ENCODE data around the gene KRTAP10-12. TPM values are rescaled to one million over a fixed set of nuclear protein-coding genes. Genes with fewer than 3 reads are reported as not detected.

Gene KRTAP10-12
- total RNA-seq, 1 experiment from 2014 or later: not detected

DNA sequence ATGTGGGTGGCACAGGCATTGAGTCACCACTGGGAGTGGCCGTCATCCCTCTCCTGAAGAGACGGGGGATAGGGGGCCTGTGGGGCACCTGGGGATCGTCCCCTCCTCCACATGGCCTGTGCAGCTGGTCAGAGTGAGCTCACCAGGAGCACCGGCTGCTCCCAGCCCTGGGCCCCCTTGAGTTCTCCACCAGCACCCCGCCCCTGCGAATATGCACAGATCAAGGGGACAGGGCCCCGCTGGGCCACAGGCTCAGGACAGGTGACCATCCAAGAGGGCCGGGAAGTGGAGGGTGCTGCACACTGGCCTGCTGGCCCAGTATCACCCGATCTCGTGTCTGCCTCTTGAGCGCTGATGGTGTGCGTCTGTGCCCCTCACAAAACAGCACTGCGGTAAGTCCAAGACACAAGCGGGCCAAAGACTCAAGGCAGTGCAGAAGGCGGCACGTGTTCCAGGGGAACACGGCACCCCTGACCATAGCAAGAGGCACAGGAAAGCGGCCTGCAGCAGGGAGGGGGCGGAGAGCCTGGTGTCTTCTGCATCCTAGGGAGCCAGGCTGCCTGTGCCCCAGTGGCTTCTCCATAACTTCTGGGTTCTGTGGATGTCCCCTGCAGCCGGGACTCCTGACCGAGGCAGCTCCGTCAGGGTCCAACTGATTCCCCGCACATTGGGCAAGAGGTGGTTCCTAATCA, 32.5 kb downstream of the KRTAP10-12 start:
- no peak for DNase-seq (ENCODE audit: extremely low read depth, low read depth)

GRCh38 chr21:44730028-44730395, 33.0 kb downstream of the KRTAP10-12 start:
- DNase-seq (ENCODE audit: extremely low read depth, low read depth): no peak

DNA sequence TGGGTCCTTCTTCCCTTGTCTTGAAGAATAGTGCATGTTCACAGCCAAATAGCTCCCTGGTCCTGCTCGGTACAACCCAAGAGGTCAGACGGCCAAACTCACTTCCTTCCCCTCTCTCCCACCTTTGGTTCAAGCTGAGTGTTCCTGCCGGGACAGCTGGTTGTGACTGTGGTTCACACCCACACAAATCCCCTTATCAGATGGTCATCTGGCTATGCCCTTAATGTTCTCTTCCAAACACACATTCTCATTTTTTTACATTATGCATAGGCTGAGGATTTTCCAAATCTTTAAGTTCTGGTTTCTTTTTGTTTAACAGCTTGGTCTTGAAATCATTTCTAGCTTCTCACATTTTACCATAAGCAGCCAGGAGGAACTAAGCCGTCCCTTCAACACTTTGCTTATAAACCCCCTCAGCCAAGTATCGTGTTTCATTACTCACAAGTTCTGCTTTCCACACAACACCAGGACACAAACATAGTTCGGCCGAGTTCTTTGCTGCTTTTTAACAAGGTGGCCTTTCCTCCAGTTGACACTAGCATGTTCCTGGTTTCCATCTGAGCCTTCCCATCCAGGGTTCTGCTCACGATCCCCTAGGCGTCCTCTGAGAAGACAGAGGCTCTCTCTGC, 34.1 kb downstream of the KRTAP10-12 start:
- no peak for DNase-seq (ENCODE audit: extremely low read depth, low read depth)

DNA sequence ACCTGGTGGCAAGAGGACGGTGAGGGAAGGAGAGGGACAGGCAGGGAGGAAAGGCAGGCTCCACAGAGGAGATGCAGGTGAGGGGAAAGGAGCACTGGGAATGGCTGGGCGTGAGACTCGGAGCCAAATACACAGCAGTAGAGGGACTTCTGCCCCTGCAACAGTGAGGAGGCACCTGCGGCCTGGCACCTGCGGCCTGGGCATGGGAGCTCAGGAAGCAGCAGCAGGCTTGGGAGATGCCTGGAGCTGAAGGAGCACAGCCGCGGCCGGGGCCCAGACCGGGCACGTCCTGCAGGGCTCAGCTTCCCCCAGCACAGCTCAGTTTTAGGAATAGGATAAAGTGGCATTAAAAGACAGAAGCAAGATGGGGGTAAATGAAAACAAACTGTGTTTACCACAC, 35.3 kb downstream of the KRTAP10-12 start:
- no peak for DNase-seq (ENCODE audit: extremely low read depth, low read depth)

DNA sequence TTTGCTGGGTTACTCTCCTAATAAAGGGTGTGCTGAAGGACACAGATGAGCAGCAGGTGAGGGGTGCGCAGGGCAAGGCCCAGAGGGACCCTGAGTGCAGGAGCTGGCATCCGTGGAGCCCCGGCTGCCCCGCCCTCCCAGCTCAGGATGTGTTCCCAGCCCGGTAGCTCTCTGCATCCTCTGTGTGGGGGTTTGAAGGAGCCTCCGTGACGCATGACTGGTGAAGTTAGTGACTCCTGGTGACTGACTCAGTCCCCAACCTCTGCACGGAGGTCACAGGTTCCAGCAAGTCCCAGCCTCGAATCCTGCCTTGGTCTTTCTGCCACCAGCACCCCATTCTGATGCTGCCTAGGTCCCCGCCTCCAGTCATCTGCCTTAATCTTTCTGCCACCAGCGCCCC, 36.0 kb downstream of the KRTAP10-12 start:
- no peak for DNase-seq (ENCODE audit: extremely low read depth, low read depth)

DNA sequence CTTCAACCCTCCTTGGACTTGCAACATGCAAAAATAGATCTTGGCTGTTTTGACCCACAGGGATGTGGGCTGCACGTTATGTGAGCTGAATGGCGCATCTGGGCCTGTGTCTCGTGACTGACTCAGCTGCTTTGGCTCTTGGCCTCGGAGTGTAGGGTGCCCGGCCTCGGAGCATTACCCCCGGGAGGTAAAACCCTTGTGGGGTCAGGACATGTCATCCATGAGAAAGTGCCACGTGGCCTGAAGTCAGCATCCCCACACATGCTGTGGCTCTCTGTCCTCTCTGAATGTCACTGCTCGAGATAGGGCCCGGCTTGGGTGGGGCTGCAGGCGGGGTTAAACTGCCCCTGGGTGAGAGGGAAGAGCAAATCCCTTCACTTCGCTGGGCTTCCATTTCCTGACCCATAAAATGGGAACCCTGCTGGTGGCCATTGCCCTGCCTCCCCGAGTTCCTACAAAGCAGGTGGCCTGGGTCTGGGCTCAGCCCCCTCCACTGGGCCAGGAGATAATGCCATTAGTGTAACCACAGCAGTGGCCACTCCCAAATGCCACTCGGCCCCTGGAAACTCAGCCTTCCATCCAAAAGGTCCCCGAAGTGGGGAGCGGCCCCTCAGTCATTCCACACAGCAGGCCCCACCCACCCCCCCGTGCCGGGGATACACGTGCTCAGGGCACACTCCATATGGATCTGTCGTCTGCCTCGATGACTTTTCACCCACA, 37.2 kb downstream of the KRTAP10-12 start:
- no peak for DNase-seq (ENCODE audit: extremely low read depth, low read depth)

GRCh38 chr21:44734841-44735240, 37.9 kb downstream of the KRTAP10-12 start:
- DNase-seq (ENCODE audit: extremely low read depth, low read depth): no peak

DNA sequence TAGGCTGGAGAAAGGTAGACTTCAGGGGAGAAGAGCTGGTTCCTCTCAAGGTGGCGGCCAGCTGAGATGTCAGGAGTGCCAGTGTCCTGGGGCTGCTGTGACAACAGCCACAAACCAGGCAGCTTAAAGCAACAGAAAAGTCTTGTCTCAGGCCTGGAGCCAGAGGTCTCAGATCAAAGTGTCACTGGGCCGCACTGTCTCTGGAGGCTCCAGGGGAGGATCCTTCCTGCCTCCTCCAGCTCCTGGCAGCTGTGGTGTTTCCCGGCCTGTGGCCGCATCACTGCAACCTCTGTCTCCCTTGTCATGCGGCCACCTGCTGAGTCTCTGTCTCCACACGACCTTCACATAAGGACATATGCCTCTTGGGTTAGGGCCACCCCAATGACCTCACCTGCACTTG, 38.8 kb downstream of the KRTAP10-12 start:
- DNase-seq (ENCODE audit: extremely low read depth, low read depth): no peak

DNA sequence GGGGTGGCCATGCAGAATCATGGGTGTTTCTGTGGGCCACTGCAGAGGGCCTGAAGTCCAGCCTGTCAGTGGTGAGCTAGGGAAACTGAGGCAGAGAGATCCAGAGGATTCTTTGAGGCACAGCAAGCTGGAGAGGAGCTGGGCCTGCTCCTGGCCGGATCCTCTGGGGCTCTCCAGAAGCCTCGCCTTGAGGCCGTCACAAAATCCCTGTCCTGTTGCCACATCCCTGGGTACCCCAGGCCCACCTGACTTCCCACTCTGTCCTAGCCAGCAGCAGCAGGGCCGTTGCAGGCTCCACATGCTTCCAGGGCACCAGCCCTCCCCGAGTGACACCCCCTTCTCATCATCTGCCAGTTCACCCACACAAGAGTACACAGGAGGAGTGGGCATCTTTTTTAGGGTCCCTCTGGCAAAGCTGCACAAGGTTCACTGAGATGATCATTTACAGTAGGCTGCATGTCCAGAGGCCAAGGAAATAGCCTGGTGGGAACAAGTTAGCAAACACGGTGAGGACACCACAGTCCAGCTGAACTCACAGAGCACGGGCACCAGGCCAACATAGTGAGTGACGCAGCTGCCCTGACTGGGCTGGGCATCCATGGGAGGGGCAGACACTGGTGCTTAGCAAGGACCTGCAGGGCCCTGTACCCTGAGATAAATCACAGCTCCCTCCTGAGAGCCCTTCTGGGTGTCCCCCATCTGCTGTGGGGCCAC, 39.5 kb downstream of the KRTAP10-12 start:
- peak; percentile 54 for DNase-seq (ENCODE audit: extremely low read depth, low read depth)

- DNase-seq (ENCODE audit: extremely low read depth, low read depth): no peak
Observed at GRCh38 chr21:44737706-44738354, 40.9 kb downstream of the KRTAP10-12 start.

- no peak for DNase-seq (ENCODE audit: extremely low read depth, low read depth)
Observed at GRCh38 chr21:44738621-44739020, 41.6 kb downstream of the KRTAP10-12 start.

GRCh38 chr21:44739316-44739715, 42.3 kb downstream of the KRTAP10-12 start:
- DNase-seq (ENCODE audit: extremely low read depth, low read depth): no peak

GRCh38 chr21:44740742-44741141, 43.8 kb downstream of the KRTAP10-12 start:
- DNase-seq (ENCODE audit: extremely low read depth, low read depth): no peak

DNA sequence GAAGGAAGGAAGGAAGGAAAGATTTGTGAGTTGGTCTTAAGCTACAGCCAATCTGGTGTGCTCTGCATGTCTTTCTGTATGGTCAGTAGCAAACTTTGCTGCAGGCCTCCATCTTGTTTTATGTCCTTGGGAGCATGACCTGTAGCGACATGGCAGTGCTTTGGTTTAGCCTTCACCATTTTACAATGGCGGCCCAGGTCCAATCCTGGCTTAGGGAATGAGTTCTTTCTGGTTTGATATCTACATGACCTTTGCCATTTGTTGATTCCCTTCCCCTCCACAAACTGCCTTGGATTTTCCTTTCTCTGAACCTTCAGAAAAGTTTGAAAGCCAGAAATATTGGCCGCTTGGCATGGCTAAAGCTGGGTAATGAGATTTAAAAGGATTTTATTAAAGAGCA, 44.9 kb downstream of the KRTAP10-12 start:
- DNase-seq (ENCODE audit: extremely low read depth, low read depth): no peak

- DNase-seq (ENCODE audit: extremely low read depth, low read depth): peak; percentile 15
Observed at GRCh38 chr21:44742418-44743153, 45.6 kb downstream of the KRTAP10-12 start.

Small RNAs within 50 kb of the gene (small RNA-seq; reads per million reads assigned to genes)
- gene KRTAP12-6P: 0 reads per million in 2 experiments

Other genes starting within 250 kb of the KRTAP10-12 start
- 0.47 and 0.92 TPM in 2 replicates for gene LRRC3, start 241.7 kb upstream of the KRTAP10-12 start, total RNA-seq (2014; rRNA removed; shearing (Covaris generic))
- gene KRTAP10-1, start 157.0 kb upstream of the KRTAP10-12 start, total RNA-seq (2014; rRNA removed; shearing (Covaris generic)): not detected in 2 replicates
- gene KRTAP10-2, start 145.7 kb upstream of the KRTAP10-12 start, total RNA-seq (2014; rRNA removed; shearing (Covaris generic)): not detected in 2 replicates
- not detected in 2 replicates for gene KRTAP10-3, start 138.4 kb upstream of the KRTAP10-12 start, total RNA-seq (2014; rRNA removed; shearing (Covaris generic))
- not detected in 2 replicates for gene KRTAP10-4, start 123.4 kb upstream of the KRTAP10-12 start, total RNA-seq (2014; rRNA removed; shearing (Covaris generic))
- gene KRTAP10-5, start 116.6 kb upstream of the KRTAP10-12 start, total RNA-seq (2014; rRNA removed; shearing (Covaris generic)): not detected in 2 replicates
- not detected in 2 replicates for gene KRTAP10-6, start 104.7 kb upstream of the KRTAP10-12 start, total RNA-seq (2014; rRNA removed; shearing (Covaris generic))
- gene KRTAP10-7, start 96.6 kb upstream of the KRTAP10-12 start, total RNA-seq (2014; rRNA removed; shearing (Covaris generic)): not detected in 2 replicates
- gene KRTAP10-8, start 85.1 kb upstream of the KRTAP10-12 start, total RNA-seq (2014; rRNA removed; shearing (Covaris generic)): not detected in 2 replicates
- not detected in 2 replicates for gene KRTAP10-9, start 70.1 kb upstream of the KRTAP10-12 start, total RNA-seq (2014; rRNA removed; shearing (Covaris generic))
- gene KRTAP10-10, start 59.8 kb upstream of the KRTAP10-12 start, total RNA-seq (2014; rRNA removed; shearing (Covaris generic)): not detected in 2 replicates
- gene KRTAP10-11, start 50.8 kb upstream of the KRTAP10-12 start, total RNA-seq (2014; rRNA removed; shearing (Covaris generic)): not detected in 2 replicates
- not detected in 2 replicates for gene KRTAP12-4, start 42.5 kb upstream of the KRTAP10-12 start, total RNA-seq (2014; rRNA removed; shearing (Covaris generic))
- not detected in 2 replicates for gene KRTAP12-3, start 39.2 kb upstream of the KRTAP10-12 start, total RNA-seq (2014; rRNA removed; shearing (Covaris generic))
- gene KRTAP12-2, start 30.2 kb upstream of the KRTAP10-12 start, total RNA-seq (2014; rRNA removed; shearing (Covaris generic)): not detected in 2 replicates
- not detected in 2 replicates for gene KRTAP12-1, start 15.0 kb upstream of the KRTAP10-12 start, total RNA-seq (2014; rRNA removed; shearing (Covaris generic))
- gene TSPEAR, start 14.4 kb downstream of the KRTAP10-12 start, total RNA-seq (2014; rRNA removed; shearing (Covaris generic)): 0.02 TPM in 1 of 2 replicates, not detected in the other
- gene UBE2G2, start 104.6 kb downstream of the KRTAP10-12 start, total RNA-seq (2014; rRNA removed; shearing (Covaris generic)): 66.5 and 76.3 TPM in 2 replicates
- gene SUMO3, start 120.9 kb downstream of the KRTAP10-12 start, total RNA-seq (2014; rRNA removed; shearing (Covaris generic)): 50.5 and 52.1 TPM in 2 replicates
- gene PTTG1IP, start 176.5 kb downstream of the KRTAP10-12 start, total RNA-seq (2014; rRNA removed; shearing (Covaris generic)): 139 and 145 TPM in 2 replicates
- gene ITGB2, start 223.7 kb downstream of the KRTAP10-12 start, total RNA-seq (2014; rRNA removed; shearing (Covaris generic)): 0.84 and 0.92 TPM in 2 replicates
- 37.3 and 41.4 TPM in 2 replicates for gene SLX9, start 242.9 kb downstream of the KRTAP10-12 start, total RNA-seq (2014; rRNA removed; shearing (Covaris generic))

Data from NCI-H460 (cell line).